Middle frontal gyrus (tissue), 1 donor: Measurements from ENCODE around the gene TESMIN.

Experiments
- DNase-seq: peaks from one replicate; pipeline ENCODE4 v3.0.0-alpha.2; 2015; ENCODE audit warnings: low spot score; ENCODE audit errors: extremely low spot score

The TESMIN gene

GRCh38 chr11:68763181-68763721, 11.9 kb upstream of the TESMIN start:
- no peak for DNase-seq

- no peak for DNase-seq
These were observed 11.2 kb upstream of the TESMIN start for GRCh38 chr11:68762481-68762880.

- no peak for DNase-seq
These were observed 10.5 kb upstream of the TESMIN start for GRCh38 chr11:68761801-68762200.

GRCh38 chr11:68759991-68760390, 8.7 kb upstream of the TESMIN start:
- DNase-seq: no peak

GRCh38 chr11:68757711-68758110, 6.4 kb upstream of the TESMIN start:
- no peak for DNase-seq

- DNase-seq: no peak
These were observed 4.9 kb upstream of the TESMIN start for GRCh38 chr11:68756171-68756766.

GRCh38 chr11:68753300-68753699, 2.0 kb upstream of the TESMIN start:
- no peak for DNase-seq

GRCh38 chr11:68751004-68751325, 355 bp downstream of the TESMIN start:
- no peak for DNase-seq

- DNase-seq: no peak
These were observed 921 bp downstream of the TESMIN start for GRCh38 chr11:68750195-68751003.

GRCh38 chr11:68749229-68750123, 1.8 kb downstream of the TESMIN start:
- no peak for DNase-seq

- DNase-seq: no peak
These were observed 3.3 kb downstream of the TESMIN start for GRCh38 chr11:68748061-68748460.

GRCh38 chr11:68743539-68743938, 7.8 kb downstream of the TESMIN start:
- no peak for DNase-seq

- DNase-seq: no peak
These were observed 9.9 kb downstream of the TESMIN start for GRCh38 chr11:68741463-68741862.

- DNase-seq: no peak
These were observed 15.7 kb downstream of the TESMIN start for GRCh38 chr11:68735646-68736045.

GRCh38 chr11:68735125-68735524, 16.2 kb downstream of the TESMIN start:
- no peak for DNase-seq

- DNase-seq: no peak
These were observed 17.2 kb downstream of the TESMIN start for GRCh38 chr11:68734111-68734510.

GRCh38 chr11:68727783-68728182, 23.5 kb downstream of the TESMIN start:
- DNase-seq: no peak

- DNase-seq: no peak
These were observed 27.0 kb downstream of the TESMIN start for GRCh38 chr11:68724293-68724692.

GRCh38 chr11:68722143-68722542, 29.2 kb downstream of the TESMIN start:
- no peak for DNase-seq

- DNase-seq: no peak
These were observed 30.2 kb downstream of the TESMIN start for GRCh38 chr11:68721075-68721474.

- no peak for DNase-seq
These were observed 35.7 kb downstream of the TESMIN start for GRCh38 chr11:68715456-68716122.
